Measurements from ENCODE around the gene GBE1. TPM values are rescaled to one million over a fixed set of nuclear protein-coding genes. Genes with fewer than 3 reads are reported as not detected.

The GBE1 gene
- total RNA-seq, 1 experiment from 2014 or later = 7.7 TPM

GRCh38 chr3:81451140-81451539 lies 310.3 kb downstream of the GBE1 start:
- no peak overlapping the region for H3K4me3 ChIP-seq (ENCODE audit: insufficient read depth, low read depth, low read length)
- DNase-seq = no peak
- no peaks in the 10 kb centered on the region for H3K36me3 ChIP-seq (replicated peaks; ENCODE audit: control insufficient read depth, insufficient read depth, low read length)

GRCh38 chr3:81446806-81447205 lies 314.6 kb downstream of the GBE1 start:
- Histone ChIP-seq H3K4me3 (ENCODE audit: insufficient read depth, low read depth, low read length) (no peak overlapping the region), H3K27me3 (ENCODE audit: control insufficient read depth, insufficient read depth, low read length) (no peaks in the 10 kb centered on the region), H3K36me3 (replicated peaks; ENCODE audit: control insufficient read depth, insufficient read depth, low read length) (no peaks in the 10 kb centered on the region)
- no peak for DNase-seq

More at GRCh38 chr3:81451140-81451539, 310.3 kb downstream of the GBE1 start:
- H3K27me3 ChIP-seq (ENCODE audit: control insufficient read depth, insufficient read depth, low read length) = no peaks in the 10 kb centered on the region

GRCh38 chr3:81445712-81446111 lies 315.7 kb downstream of the GBE1 start:
- H3K36me3 ChIP-seq (replicated peaks; ENCODE audit: control insufficient read depth, insufficient read depth, low read length) = no peaks in the 10 kb centered on the region
- H3K27me3 ChIP-seq (ENCODE audit: control insufficient read depth, insufficient read depth, low read length) = no peaks in the 10 kb centered on the region
- no peak for DNase-seq
- no peak overlapping the region for H3K4me3 ChIP-seq (ENCODE audit: insufficient read depth, low read depth, low read length)

- Histone ChIP-seq H3K4me3 (ENCODE audit: insufficient read depth, low read depth, low read length) (no peak overlapping the region), H3K36me3 (replicated peaks; ENCODE audit: control insufficient read depth, insufficient read depth, low read length) (no peaks in the 10 kb centered on the region), H3K27me3 (ENCODE audit: control insufficient read depth, insufficient read depth, low read length) (no peaks in the 10 kb centered on the region)
- no peak for DNase-seq
Measured at GRCh38 chr3:81444817-81445460, 316.5 kb downstream of the GBE1 start.

- no peak for DNase-seq
- H3K4me3 ChIP-seq (ENCODE audit: insufficient read depth, low read depth, low read length) = no peak overlapping the region
Measured at GRCh38 chr3:81443958-81444357, 317.5 kb downstream of the GBE1 start.

GRCh38 chr3:81443457-81443782 lies 318.0 kb downstream of the GBE1 start:
- H3K36me3 ChIP-seq (replicated peaks; ENCODE audit: control insufficient read depth, insufficient read depth, low read length) = no peaks in the 10 kb centered on the region
- H3K4me3 ChIP-seq (ENCODE audit: insufficient read depth, low read depth, low read length) = no peak overlapping the region
- no peaks in the 10 kb centered on the region for H3K27me3 ChIP-seq (ENCODE audit: control insufficient read depth, insufficient read depth, low read length)
- no peak for DNase-seq

More at GRCh38 chr3:81443958-81444357, 317.5 kb downstream of the GBE1 start:
- H3K27me3 ChIP-seq (ENCODE audit: control insufficient read depth, insufficient read depth, low read length) = no peaks in the 10 kb centered on the region
- H3K36me3 ChIP-seq (replicated peaks; ENCODE audit: control insufficient read depth, insufficient read depth, low read length) = no peaks in the 10 kb centered on the region

GRCh38 chr3:81442758-81443456 lies 318.5 kb downstream of the GBE1 start:
- Histone ChIP-seq H3K27me3 (ENCODE audit: control insufficient read depth, insufficient read depth, low read length) (no peaks in the 10 kb centered on the region), H3K4me3 (ENCODE audit: insufficient read depth, low read depth, low read length) (no peak overlapping the region), H3K36me3 (replicated peaks; ENCODE audit: control insufficient read depth, insufficient read depth, low read length) (no peaks in the 10 kb centered on the region)
- no peak for DNase-seq

- Histone ChIP-seq H3K4me3 (ENCODE audit: insufficient read depth, low read depth, low read length) (no peak overlapping the region), H3K36me3 (replicated peaks; ENCODE audit: control insufficient read depth, insufficient read depth, low read length) (no peaks in the 10 kb centered on the region), H3K27me3 (ENCODE audit: control insufficient read depth, insufficient read depth, low read length) (no peaks in the 10 kb centered on the region)
- no peak for DNase-seq
Measured at GRCh38 chr3:81440661-81441060, 320.8 kb downstream of the GBE1 start.

Measured in H7 (cell line).